Measurements from ENCODE around the gene PRDX3.

GRCh38 chr10:119207366-119207666 is 28.7 kb upstream of the PRDX3 start, which contains the start of gene GRK5:
- TF ChIP-seq CTCF (IDR thresholded peaks at IDR 0.05; ENCODE audit: low read length): no peak
- TF ChIP-seq EZH2phosphoT487 (IDR thresholded peaks at IDR 0.05; ENCODE audit: low read length): no peak

All from MM.1S (cell line).